Measurements from ENCODE around the gene DNAJA3. TPM values are rescaled to one million over a fixed set of nuclear protein-coding genes. Genes with fewer than 3 reads are reported as not detected.

Gene DNAJA3
- total and polyA plus RNA-seq, 9 of the 15 experiments (the other 6 are each of a cell fraction or from before 2014, with no cell fraction given) = 8.1 to 105 (median 79.0) TPM

DNA sequence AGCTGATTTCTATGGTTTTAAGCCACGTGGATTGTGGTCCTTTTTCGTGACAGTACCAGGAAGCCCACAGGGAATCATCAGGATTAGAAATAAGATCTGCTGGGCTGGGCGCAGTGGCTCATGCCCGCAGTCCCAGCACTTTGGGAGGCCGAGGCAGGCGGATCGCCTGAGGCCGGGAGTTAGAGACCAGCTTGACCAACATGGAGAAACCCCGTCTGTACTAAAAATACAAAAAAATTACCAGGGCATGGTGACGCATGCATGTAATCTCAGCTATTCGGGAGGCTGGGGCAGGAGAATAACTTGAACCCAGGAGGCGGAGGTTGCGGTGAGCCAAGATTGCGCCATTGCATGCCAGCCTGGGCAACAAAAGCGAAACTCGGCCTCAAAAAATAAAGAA is 42.2 kb downstream of the DNAJA3 start:
- no peak for FAIRE-seq
- no peak for ATAC-seq
- no peak for TF ChIP-seq ZNF436 (CRISPR knock-in tag; IDR thresholded peaks at IDR 0.05)
- TF ChIP-seq TOE1 (IDR thresholded peaks at IDR 0.05; ENCODE audit: borderline replicate concordance) = no peak
- TF ChIP-seq TOE1 (CRISPR knock-in tag; IDR thresholded peaks at IDR 0.05; ENCODE audit: borderline replicate concordance, low read depth) = no peak
- TF ChIP-seq ZNF224 (CRISPR knock-in tag; IDR thresholded peaks at IDR 0.05) = no peak
- TF ChIP-seq, protein P1, sequence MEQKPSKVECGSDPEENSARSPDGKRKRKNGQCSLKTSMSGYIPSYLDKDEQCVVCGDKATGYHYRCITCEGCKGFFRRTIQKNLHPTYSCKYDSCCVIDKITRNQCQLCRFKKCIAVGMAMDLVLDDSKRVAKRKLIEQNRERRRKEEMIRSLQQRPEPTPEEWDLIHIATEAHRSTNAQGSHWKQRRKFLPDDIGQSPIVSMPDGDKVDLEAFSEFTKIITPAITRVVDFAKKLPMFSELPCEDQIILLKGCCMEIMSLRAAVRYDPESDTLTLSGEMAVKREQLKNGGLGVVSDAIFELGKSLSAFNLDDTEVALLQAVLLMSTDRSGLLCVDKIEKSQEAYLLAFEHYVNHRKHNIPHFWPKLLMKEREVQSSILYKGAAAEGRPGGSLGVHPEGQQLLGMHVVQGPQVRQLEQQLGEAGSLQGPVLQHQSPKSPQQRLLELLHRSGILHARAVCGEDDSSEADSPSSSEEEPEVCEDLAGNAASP (IDR thresholded peaks at IDR 0.05) = no peak
- TF ChIP-seq SMARCC2 (IDR thresholded peaks at IDR 0.05; ENCODE audit: low read depth) = no peak
- TF ChIP-seq SRSF3 (IDR thresholded peaks at IDR 0.05; ENCODE audit: insufficient read depth, low read length) = no peak
- TF ChIP-seq RFX5 (IDR thresholded peaks at IDR 0.05; ENCODE audit: low read depth, low read length) = no peak
- TF ChIP-seq ZNF3 (CRISPR knock-in tag; IDR thresholded peaks at IDR 0.05) = no peak
- no peak for TF ChIP-seq TEAD2 (tag; IDR thresholded peaks at IDR 0.05)
- TF ChIP-seq HCFC1 (IDR thresholded peaks at IDR 0.05; ENCODE audit: low read depth, low read length) = no peak
- TF ChIP-seq POLR2B (IDR thresholded peaks at IDR 0.05; ENCODE audit: low read depth, partially characterized antibody) = no peak
- TF ChIP-seq KLF6 (CRISPR knock-in tag; IDR thresholded peaks at IDR 0.05; ENCODE audit: borderline replicate concordance) = no peak
- no peak for TF ChIP-seq ZC3H8 (IDR thresholded peaks at IDR 0.05)
- no peak for TF ChIP-seq L3MBTL2 (IDR thresholded peaks at IDR 0.05)
- TF ChIP-seq HNRNPUL1 (IDR thresholded peaks at IDR 0.05; ENCODE audit: low read length) = no peak
- no peak for TF ChIP-seq SP1 (CRISPR knock-in tag; IDR thresholded peaks at IDR 0.05)
- 96% methylated on average over 15 of the region's 16 CpGs for WGBS (ENCODE audit: insufficient coverage, low coverage, missing lambda C conversion rate)
- H4K20me1 ChIP-seq (replicated peaks; ENCODE audit: control insufficient read depth, insufficient read depth, low read length) = no peaks in the 10 kb centered on the region
- no peak overlapping the region for H3K27ac ChIP-seq (ENCODE audit: extremely low read depth, low read depth, low read length)
- ChIA-PET CTCF (ENCODE audit: low intra/inter-chr PET ratio) (no interaction called here), POLR2A (interaction anchor here (0.6 to 1.2 kb wide), 6 partner anchors 10 to 530 kb away, joined by 3 to 4 read pairs (median 3); no protein-coding TSS in a partner anchor)
- H3K4me2 ChIP-seq (ENCODE audit: insufficient read depth, low read length) = no peak overlapping the region
- H3K4me1 ChIP-seq (replicated peaks in 1 of 2; ENCODE audit: control insufficient read depth in 2 of 2, insufficient read depth in 2 of 2, low read length in 2 of 2) = peaks cover 1 to 11% of the 10 kb centered on the region in 2 experiments; a peak in 2 of 5 replicates
- no peak overlapping the region for H3K4me3 ChIP-seq
- H3K36me3 ChIP-seq (ENCODE audit: control insufficient read depth, insufficient read depth, low read length) = peaks cover 67% of the 10 kb centered on the region; the same call in 2 of the 3 replicates
- H3K9me1 ChIP-seq (ENCODE audit: control insufficient read depth, insufficient read depth, low read length) = no peaks in the 10 kb centered on the region
- DNase-seq (ENCODE audit: extremely low read depth in 1 of 4, low spot score in 3 of 4) = no peak
- no peaks in the 10 kb centered on the region for H3K9me3 ChIP-seq (replicated peaks; ENCODE audit: control insufficient read depth, insufficient read depth, low read depth, low read length)
- intact Hi-C loops (cut with micrococcal nuclease) (no loop called here), in situ Hi-C loops (cut with MboI) (no loop called here)
- no peak overlapping the region for H2AFZ ChIP-seq (ENCODE audit: low read depth, low read length)
- H3K79me2 ChIP-seq (ENCODE audit: control insufficient read depth, insufficient read depth, low read length) = peaks cover 11% of the 10 kb centered on the region
- H3K27me3 ChIP-seq (ENCODE audit: control insufficient read depth in 2 of 2, insufficient read depth in 2 of 2, low read length in 2 of 2) = no peaks in the 10 kb centered on the region
- BruUV-seq (replicated peaks) = no TSS peak
- H3K9ac ChIP-seq (ENCODE audit: insufficient read depth in 1 of 2, low read depth in 2 of 2, low read length in 2 of 2) = no peak overlapping the region
